GM12878 (cell line): Measurements from ENCODE around the gene EYA2. TPM values are rescaled to one million over a fixed set of nuclear protein-coding genes. Genes with fewer than 3 reads are reported as not detected.

Experiments
- ATAC-seq: fragments of 200-7000 bp; cut with Tn5 transposase; 3 replicates; pipeline ENCODE4 v1.9.1; 2020; ENCODE audit warnings: mild to moderate bottlenecking, moderate library complexity
- BruUV-seq: library from RNA; stranded (reverse); fragments of 400-500 nt; replicated peaks from 2 replicates; lab custom pipeline; 2021; lab: Mats Ljungman, UMichigan
- CTCF ChIA-PET: fragments of 300-600 bp; sonication (Branson Sonifier 250); formaldehyde crosslinking; extraction: SDS; loops from one replicate; lab custom pipeline; 2021; ENCODE audit warnings: inconsistent platforms; lab: Yijun Ruan, JAX
- POLR2A ChIA-PET: fragments of 350-600 bp; formaldehyde crosslinking; extraction: SDS; loops from one replicate; lab custom pipeline; 2021; ENCODE audit warnings: inconsistent platforms; lab: Charles Lee
- RAD21 ChIA-PET: fragments of 300-600 bp; sonication (Branson Sonifier 250); formaldehyde crosslinking; loops from one replicate; lab custom pipeline; 2023; ENCODE audit warnings: antibody characterized with exemption; ENCODE audit not compliant: unreplicated experiment; lab: Charles Lee
- SMC1A ChIA-PET: fragments of 300-600 bp; sonication (Branson Sonifier 250); formaldehyde crosslinking; loops from one replicate; lab custom pipeline; 2023; ENCODE audit not compliant: unreplicated experiment, uncharacterized antibody; lab: Charles Lee
- DNase-seq: peaks from one replicate; pipeline ENCODE4 v3.0.0-alpha.2; 2011; ENCODE audit warnings: low read depth, low spot score
- FAIRE-seq: peaks from 3 replicates; lab custom pipeline; 2011; peaks lifted over from hg19 to GRCh38; lab: Jason Lieb, UNC
- H2AFZ ChIP-seq: 2 replicates; pipeline ENCODE4 v1.6.0; 2011; ENCODE audit warnings: low read depth, low read length, control low read depth; ENCODE audit not compliant: control insufficient read depth
- H3K27ac ChIP-seq: 2 replicates; pipeline ENCODE4 v1.5.1; 2011; ENCODE audit warnings: control low read depth; ENCODE audit not compliant: control insufficient read depth, insufficient read depth
- H3K27me3 ChIP-seq, 2 experiments: replicated peaks in 1 of 2; 2 replicates each; pipeline versions ENCODE4 v1.6.0 to v1.6.1; 2011; ENCODE audit warnings: low read length in 1 of 2; ENCODE audit not compliant: control insufficient read depth in 2 of 2, insufficient read depth in 2 of 2
- H3K36me3 ChIP-seq, 2 experiments: 2 replicates each; pipeline ENCODE4 v1.5.1; 2011; ENCODE audit warnings: low read length in 1 of 2; ENCODE audit not compliant: control insufficient read depth in 2 of 2, insufficient read depth in 2 of 2
- H3K4me1 ChIP-seq: 2 replicates; pipeline ENCODE4 v1.6.1; 2011; ENCODE audit warnings: mild to moderate bottlenecking, low read length, moderate library complexity, mixed read lengths; ENCODE audit not compliant: control insufficient read depth, insufficient read depth
- H3K4me2 ChIP-seq: 2 replicates; pipeline ENCODE4 v1.6.0; 2011; ENCODE audit warnings: control low read depth; ENCODE audit not compliant: control insufficient read depth, insufficient read depth
- H3K4me3 ChIP-seq: fragments of 200-600 bp; sonication (generic); 2 replicates; pipeline ENCODE4 v1.5.1; 2016
- H3K79me2 ChIP-seq: 2 replicates; pipeline ENCODE4 v1.6.0; 2011; ENCODE audit warnings: low read length; ENCODE audit not compliant: control insufficient read depth, insufficient read depth
- H3K9ac ChIP-seq: 2 replicates; pipeline ENCODE4 v1.8.0; 2011; ENCODE audit warnings: low read length, control low read depth, mixed read lengths; ENCODE audit not compliant: control insufficient read depth, insufficient read depth
- H3K9me3 ChIP-seq: replicated peaks from 3 replicates; pipeline ENCODE4 v1.5.1; 2011; ENCODE audit warnings: mild to moderate bottlenecking, low read length; ENCODE audit not compliant: control insufficient read depth, insufficient read depth
- H4K20me1 ChIP-seq: 2 replicates; pipeline ENCODE4 v1.6.0; 2011; ENCODE audit not compliant: control insufficient read depth, insufficient read depth
- BMI1 ChIP-seq: fragments of 450-650 bp; IDR thresholded peaks from 2 replicates; pipeline ENCODE4 v1.6.1; 2016; ENCODE audit warnings: mild to moderate bottlenecking, moderate library complexity, borderline replicate concordance
- CBX3 ChIP-seq: fragments of 200-600 bp; sonication (generic); IDR thresholded peaks from 2 replicates; pipeline ENCODE4 v1.6.1; 2016; ENCODE audit warnings: low read depth, borderline replicate concordance
- CREM ChIP-seq: IDR thresholded peaks from 2 replicates; pipeline ENCODE4 v1.6.1; 2014; ENCODE audit warnings: antibody characterized with exemption, low read depth
- HCFC1 ChIP-seq: fragments of 150-350 bp; IDR thresholded peaks from 2 replicates; pipeline ENCODE4 v1.6.1; 2014; ENCODE audit warnings: low read length
- HDAC6 ChIP-seq: fragments of 200-600 bp; sonication (generic); IDR thresholded peaks from one replicate; pipeline ENCODE4 v1.8.0; 2017; ENCODE audit warnings: antibody characterized with exemption; ENCODE audit not compliant: unreplicated experiment
- IRF3 ChIP-seq: fragments of 450-650 bp; IDR thresholded peaks from 2 replicates; pipeline ENCODE4 v1.6.1; 2014; ENCODE audit warnings: mild to moderate bottlenecking
- MEF2A ChIP-seq: IDR thresholded peaks from 2 replicates; pipeline ENCODE4 v1.6.1; 2011; ENCODE audit warnings: low read depth, mild to moderate bottlenecking, low read length, moderate library complexity; ENCODE audit not compliant: insufficient read depth
- NRF1 ChIP-seq: conservative IDR thresholded peaks from 2 replicates; pipeline ENCODE4 v1.6.1; 2011; ENCODE audit warnings: mild to moderate bottlenecking, low read depth, low read length, improper control_type of control experiment
- RAD21 ChIP-seq: IDR thresholded peaks from 2 replicates; pipeline ENCODE4 v1.6.1; 2011; ENCODE audit warnings: mild to moderate bottlenecking, low read depth, low read length, moderate library complexity; ENCODE audit not compliant: insufficient read depth
- SMARCA5 ChIP-seq: fragments of 450-650 bp; IDR thresholded peaks from 2 replicates; pipeline ENCODE4 v1.6.1; 2017; ENCODE audit warnings: mild to moderate bottlenecking
- SMC3 ChIP-seq: IDR thresholded peaks from 2 replicates; pipeline ENCODE4 v1.6.1; 2011; ENCODE audit warnings: low read length, improper control_type of control experiment, borderline replicate concordance
- SPI1 ChIP-seq: IDR thresholded peaks from 2 replicates; pipeline ENCODE4 v1.6.1; 2011; ENCODE audit warnings: low read depth, mild to moderate bottlenecking, low read length, moderate library complexity, borderline replicate concordance; ENCODE audit not compliant: insufficient read depth
- SUPT20H ChIP-seq: IDR thresholded peaks from 2 replicates; pipeline ENCODE4 v1.6.1; 2011; ENCODE audit warnings: low read depth, mild to moderate bottlenecking, low read length, moderate library complexity, borderline replicate concordance; ENCODE audit not compliant: control insufficient read depth
- TARDBP ChIP-seq: IDR thresholded peaks from 2 replicates; pipeline ENCODE4 v1.6.1; 2016; ENCODE audit warnings: borderline replicate concordance
- TCF7 ChIP-seq: IDR thresholded peaks from 2 replicates; pipeline ENCODE4 v1.6.1; 2014; ENCODE audit warnings: antibody characterized with exemption, borderline replicate concordance
- USF2 ChIP-seq: IDR thresholded peaks from 2 replicates; pipeline ENCODE4 v1.6.1; 2011; ENCODE audit warnings: low read depth, low read length, improper control_type of control experiment, borderline replicate concordance
- ZNF24 ChIP-seq: fragments of 450-650 bp; IDR thresholded peaks from 2 replicates; pipeline ENCODE4 v1.6.1; 2017; ENCODE audit warnings: antibody characterized with exemption, mild to moderate bottlenecking
- ZZZ3 ChIP-seq: IDR thresholded peaks from 2 replicates; pipeline ENCODE4 v1.6.1; 2011; ENCODE audit warnings: low read depth; ENCODE audit not compliant: control insufficient read depth, insufficient read length
- WGBS: methylation state at CpG from one replicate; pipeline ENCODE4 v1.1.6; 2016; ENCODE audit warnings: low lambda C conversion rate; ENCODE audit not compliant: insufficient replicate concordance, insufficient coverage; ENCODE audit errors: missing lambda C conversion rate; 5-methylcytosine and 5-hydroxymethylcytosine counted together
- in situ Hi-C: fragments of 300-500 bp; cut with MboI; formaldehyde crosslinking; loops from 9 replicates; pipeline ENCODE4 v1.14.3; 2018; ENCODE audit warnings: mixed read lengths
- intact Hi-C: fragments of 100-400 bp; cut with micrococcal nuclease; formaldehyde crosslinking; loops from one replicate; pipeline ENCODE4 v1.14.2; 2022; ENCODE audit not compliant: unreplicated experiment
- polyA plus RNA-seq, 11 experiments: library from polyadenylated mRNA; depleted of rRNA in 4 of 11; unstranded in 6 of 11; stranded (reverse) in 5 of 11; fragments of >200 nt; fragmentation: Nextera tagmentation in 4 of 11; fragmentation: Illumina TruSeq in 1 of 11; extraction: Ambion mirVana in 4 of 11; extraction: Trizol in 1 of 11; gene quantifications; 1 replicate in 1 of 11; 2 replicates in 10 of 11; pipeline versions ENCODE4 v1.2.1 to v1.2.3, GENCODE V29; 2011 to 2016; ENCODE audit warnings: inconsistent platforms in 2 of 11, missing spikeins in 2 of 11, low read depth in 1 of 11
- total RNA-seq, 4 experiments: library from RNA; depleted of rRNA in 3 of 4; stranded (reverse); fragments of >200 nt in 3 of 4; fragmentation: Illumina TruSeq in 1 of 4; extraction: Trizol in 1 of 4; gene quantifications; 2 replicates each; pipeline versions ENCODE4 v1.2.1 to v1.2.3, GENCODE V29; 2013 to 2021
- TF ChIP-seq, protein P1 (sequence below): fragments of 450-650 bp; IDR thresholded peaks from 2 replicates; pipeline ENCODE4 v1.6.1; 2018; ENCODE audit warnings: borderline replicate concordance, mild to moderate bottlenecking; ENCODE audit not compliant: partially characterized antibody

EYA2 gene
- total and polyA plus RNA-seq, 10 of the 15 experiments (the other 5 are each of a cell fraction or from before 2014, with no cell fraction given): 0.20 TPM; not detected in 9

DNA sequence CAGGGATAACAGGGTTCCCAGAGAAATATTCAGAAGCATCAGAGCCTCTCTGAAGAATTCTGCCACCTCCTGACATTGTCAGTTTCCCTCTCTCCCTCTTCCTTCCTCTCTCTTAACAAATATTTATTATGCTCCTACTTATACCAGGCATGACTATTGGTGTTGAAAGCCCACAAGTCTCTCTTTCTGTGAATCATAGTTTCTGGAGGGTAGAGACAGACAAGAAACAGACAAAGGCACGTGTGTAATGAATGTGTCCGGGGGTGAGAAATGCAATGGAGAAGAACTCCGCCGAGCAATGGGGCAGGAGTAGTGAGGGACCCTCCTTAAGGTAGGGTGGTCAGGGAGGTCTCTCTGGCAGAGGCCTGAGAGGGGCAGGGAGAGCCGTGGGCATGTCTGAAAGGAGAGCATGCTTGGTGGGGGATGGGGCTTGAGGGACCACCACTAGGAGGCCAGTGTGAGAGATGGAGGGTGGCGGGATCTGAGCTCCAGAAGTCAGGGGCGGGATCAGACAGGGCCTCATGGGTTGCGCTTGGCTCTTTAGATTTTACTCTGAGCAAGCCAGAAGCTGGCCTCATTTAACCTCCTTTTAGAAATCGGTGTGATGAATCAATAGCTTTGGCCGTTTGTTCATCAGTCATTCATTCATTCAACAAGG, 57.3 kb downstream of the EYA2 start (continued):
- TF ChIP-seq TARDBP: no peak
- TF ChIP-seq RAD21: no peak
- TF ChIP-seq HDAC6: no peak
- TF ChIP-seq CBX3: no peak
- TF ChIP-seq USF2: no peak

GRCh38 chr20:46953596-46953995, 59.0 kb downstream of the EYA2 start:
- RAD21 ChIA-PET: no interaction called here
- in situ Hi-C loops (no loop called here), intact Hi-C loops (no loop called here)
- Histone ChIP-seq H3K9ac (no peak overlapping the region), H3K79me2 (no peaks in the 10 kb centered on the region), H3K27ac (no peak overlapping the region), H3K36me3 (no peaks in the 10 kb centered on the region), H3K9me3 (no peaks in the 10 kb centered on the region; the same call in 2 of the 3 replicates), H3K4me2 (no peak overlapping the region), H2AFZ (no peak overlapping the region), H4K20me1 (no peaks in the 10 kb centered on the region), H3K27me3 (no peaks in the 10 kb centered on the region), H3K4me1 (no peaks in the 10 kb centered on the region), H3K4me3 (no peak overlapping the region)
- WGBS: 64% methylated on average over 4 of the region's 4 CpGs
- TF ChIP-seq BMI1: no peak
- no peak for TF ChIP-seq HCFC1
- no peak for TF ChIP-seq SMARCA5
- TF ChIP-seq SPI1: no peak
- TF ChIP-seq MEF2A: no peak
- TF ChIP-seq CREM: no peak
- TF ChIP-seq ZNF24: no peak
- TF ChIP-seq IRF3: no peak
- TF ChIP-seq NRF1: no peak
- no peak for TF ChIP-seq HDAC6
- TF ChIP-seq, protein P1, sequence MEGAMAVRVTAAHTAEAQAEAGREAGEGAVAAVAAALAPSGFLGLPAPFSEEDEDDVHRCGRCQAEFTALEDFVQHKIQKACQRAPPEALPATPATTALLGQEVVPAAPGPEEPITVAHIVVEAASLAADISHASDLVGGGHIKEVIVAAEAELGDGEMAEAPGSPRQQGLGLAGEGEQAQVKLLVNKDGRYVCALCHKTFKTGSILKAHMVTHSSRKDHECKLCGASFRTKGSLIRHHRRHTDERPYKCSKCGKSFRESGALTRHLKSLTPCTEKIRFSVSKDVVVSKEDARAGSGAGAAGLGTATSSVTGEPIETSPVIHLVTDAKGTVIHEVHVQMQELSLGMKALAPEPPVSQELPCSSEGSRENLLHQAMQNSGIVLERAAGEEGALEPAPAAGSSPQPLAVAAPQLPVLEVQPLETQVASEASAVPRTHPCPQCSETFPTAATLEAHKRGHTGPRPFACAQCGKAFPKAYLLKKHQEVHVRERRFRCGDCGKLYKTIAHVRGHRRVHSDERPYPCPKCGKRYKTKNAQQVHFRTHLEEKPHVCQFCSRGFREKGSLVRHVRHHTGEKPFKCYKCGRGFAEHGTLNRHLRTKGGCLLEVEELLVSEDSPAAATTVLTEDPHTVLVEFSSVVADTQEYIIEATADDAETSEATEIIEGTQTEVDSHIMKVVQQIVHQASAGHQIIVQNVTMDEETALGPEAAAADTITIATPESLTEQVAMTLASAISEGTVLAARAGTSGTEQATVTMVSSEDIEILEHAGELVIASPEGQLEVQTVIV: no peak
- TF ChIP-seq TARDBP: no peak
- no peak for TF ChIP-seq ZZZ3
- TF ChIP-seq SMC3: no peak
- TF ChIP-seq SUPT20H: no peak
- no peak for TF ChIP-seq TCF7
- SMC1A ChIA-PET: interaction anchor here (0.6 kb wide), 1 partner anchor 193 kb away, joined by 3 read pairs; no protein-coding TSS in a partner anchor
- POLR2A ChIA-PET: no interaction called here
- BruUV-seq: no TSS peak
- DNase-seq (no peak), FAIRE-seq (no peak), ATAC-seq (no peak)
- CTCF ChIA-PET: no interaction called here
